OCI-LY7 (cell line): Measurements from ENCODE around the gene FASTK. TPM values are rescaled to one million over a fixed set of nuclear protein-coding genes. Genes with fewer than 3 reads are reported as not detected.

Experiments
- BruUV-seq: library from RNA; stranded (reverse); fragments of 400-500 nt; replicated peaks from 2 replicates; lab custom pipeline; 2021; lab: Mats Ljungman, UMichigan
- CTCF ChIA-PET: fragments of 300-600 bp; sonication (Branson Sonifier 250); formaldehyde crosslinking; loops from one replicate; lab custom pipeline; 2022; ENCODE audit warnings: antibody characterized with exemption; ENCODE audit not compliant: unreplicated experiment; lab: Charles Lee
- POLR2A ChIA-PET: fragments of 300-600 bp; sonication (Branson Sonifier 250); formaldehyde crosslinking; loops from one replicate; lab custom pipeline; 2022; ENCODE audit warnings: antibody characterized with exemption; lab: Charles Lee
- DNase-seq: peaks from one replicate; pipeline ENCODE4 v3.0.0-alpha.2; 2015; ENCODE audit warnings: low spot score
- H2AFZ ChIP-seq: fragments of 200-600 bp; sonication (generic), shearing (Covaris generic); 2 replicates; pipeline ENCODE4 v1.6.1; 2014; ENCODE audit warnings: mild to moderate bottlenecking, antibody characterized with exemption, low read length, moderate library complexity
- H3K27ac ChIP-seq: fragments of 200-600 bp; sonication (generic); 2 replicates; pipeline ENCODE4 v1.5.1; 2014; ENCODE audit warnings: mixed run types, low read depth, mild to moderate bottlenecking, moderate library complexity, low read length, inconsistent platforms; ENCODE audit not compliant: poor library complexity, severe bottlenecking
- H3K36me3 ChIP-seq: fragments of 200-600 bp; sonication (generic); 2 replicates; pipeline ENCODE4 v1.6.1; 2014; ENCODE audit warnings: mild to moderate bottlenecking, antibody characterized with exemption, low read length, moderate library complexity, mixed read lengths; ENCODE audit not compliant: insufficient read depth
- H3K4me1 ChIP-seq: fragments of 200-600 bp; sonication (generic); 2 replicates; pipeline ENCODE4 v1.5.1; 2014; ENCODE audit warnings: mild to moderate bottlenecking, low read length; ENCODE audit not compliant: insufficient read depth, poor library complexity, severe bottlenecking
- H3K4me2 ChIP-seq: fragments of 200-600 bp; sonication (generic); 2 replicates; pipeline ENCODE4 v1.6.1; 2014; ENCODE audit warnings: mild to moderate bottlenecking, low read length
- H3K4me3 ChIP-seq: fragments of 200-600 bp; sonication (generic); 2 replicates; pipeline ENCODE4 v1.5.1; 2014; ENCODE audit warnings: mild to moderate bottlenecking, low read depth, low read length; ENCODE audit not compliant: poor library complexity, severe bottlenecking
- H3K79me2 ChIP-seq: fragments of 200-600 bp; sonication (generic); 2 replicates; pipeline ENCODE4 v1.6.1; 2016; ENCODE audit warnings: low read depth, mild to moderate bottlenecking, low read length, moderate library complexity, mixed read lengths; ENCODE audit not compliant: insufficient read depth
- H3K9me2 ChIP-seq: fragments of 200-600 bp; sonication (generic); 2 replicates; pipeline ENCODE4 v1.6.1; 2016; ENCODE audit warnings: mild to moderate bottlenecking, low read length, mixed read lengths; ENCODE audit not compliant: insufficient read depth
- H3K9me3 ChIP-seq: fragments of 200-600 bp; sonication (generic); 2 replicates; pipeline ENCODE4 v1.6.1; 2014; ENCODE audit warnings: mild to moderate bottlenecking, mixed run types, low read length, mixed read lengths
- H4K20me1 ChIP-seq: fragments of 200-600 bp; sonication (generic); 2 replicates; pipeline ENCODE4 v1.6.1; 2014; ENCODE audit warnings: mild to moderate bottlenecking, antibody characterized with exemption, low read length, moderate library complexity, mixed read lengths; ENCODE audit not compliant: insufficient read depth
- CTCF ChIP-seq: fragments of 200-600 bp; sonication (generic); conservative IDR thresholded peaks from 2 replicates; pipeline ENCODE4 v1.5.1; 2014; ENCODE audit warnings: mild to moderate bottlenecking, antibody characterized with exemption, low read length, moderate library complexity, mixed read lengths
- EZH2phosphoT487 ChIP-seq: fragments of 200-600 bp; sonication (generic); IDR thresholded peaks from 2 replicates; pipeline ENCODE4 v1.6.1; 2018; ENCODE audit warnings: low read depth, borderline replicate concordance, mild to moderate bottlenecking, mixed run types, antibody characterized with exemption, low read length, moderate library complexity, mixed read lengths
- intact Hi-C: fragments of 100-400 bp; cut with micrococcal nuclease; formaldehyde crosslinking; loops from one replicate; pipeline ENCODE4 v1.10.0; 2022; ENCODE audit not compliant: unreplicated experiment
- total RNA-seq, 2 experiments: library from RNA; depleted of rRNA in 1 of 2; stranded (reverse); fragments of >200 nt in 1 of 2; shearing (Covaris generic) in 1 of 2; gene quantifications; 2 replicates each; pipeline ENCODE4 v1.2.3, GENCODE V29; 2014 to 2022

Gene FASTK
- total RNA-seq, 2 experiments from 2014 or later = 90.5 to 118 TPM

- no TSS peak for BruUV-seq
- ChIA-PET CTCF (interaction anchor here (0.6 kb wide), 2 partner anchors 28 to 52 kb away, joined by 3 to 5 read pairs; no protein-coding TSS in a partner anchor), POLR2A (interaction anchor here (0.9 kb wide), 2 partner anchors 24 to 32 kb away, joined by 3 read pairs; partner anchors contain the start of gene ABCB8)
- H3K9me3 ChIP-seq = no peaks in the 10 kb centered on the region
- intact Hi-C loops = no loop called here
- H3K4me1 ChIP-seq = peaks cover 33% of the 10 kb centered on the region
- peak; percentile 26 for DNase-seq
- no peaks in the 10 kb centered on the region for H3K9me2 ChIP-seq
- H3K36me3 ChIP-seq = peaks cover 22% of the 10 kb centered on the region
- H3K4me2 ChIP-seq = peak overlapping the region; percentile 98
- H3K4me3 ChIP-seq = peak overlapping the region; percentile 98
- H2AFZ ChIP-seq = peak overlapping the region; percentile 87; the same call in 1 of the 2 replicates
- peaks cover 14% of the 10 kb centered on the region; the same call in 1 of the 2 replicates for H3K79me2 ChIP-seq
- H3K27ac ChIP-seq = peak overlapping the region; percentile 70
- H4K20me1 ChIP-seq = no peaks in the 10 kb centered on the region
- TF ChIP-seq EZH2phosphoT487 (no peak), CTCF (peak; percentile 68)
These were observed 20.0 kb downstream of the FASTK start for GRCh38 chr7:151060416-151061212.

GRCh38 chr7:151060113-151060415, 20.5 kb downstream of the FASTK start:
- Histone ChIP-seq H3K4me3 (peak overlapping the region; percentile 98), H3K9me2 (no peaks in the 10 kb centered on the region), H3K9me3 (no peaks in the 10 kb centered on the region), H4K20me1 (no peaks in the 10 kb centered on the region), H3K79me2 (peaks cover 14% of the 10 kb centered on the region; the same call in 1 of the 2 replicates), H3K4me1 (peaks cover 33% of the 10 kb centered on the region), H3K36me3 (peaks cover 16% of the 10 kb centered on the region), H3K27ac (peak overlapping the region; percentile 70), H3K4me2 (peak overlapping the region; percentile 98), H2AFZ (peak overlapping the region; percentile 87; the same call in 1 of the 2 replicates)
- BruUV-seq = no TSS peak
- CTCF ChIA-PET = interaction anchor here (0.6 kb wide), 2 partner anchors 28 to 52 kb away, joined by 3 to 5 read pairs; no protein-coding TSS in a partner anchor
- no peak for DNase-seq
- TF ChIP-seq EZH2phosphoT487 (no peak), CTCF (peak; percentile 14; the same call in 1 of the 2 replicates)
- intact Hi-C loops = no loop called here
- POLR2A ChIA-PET = interaction anchor here (0.9 kb wide), 1 partner anchor 25 kb away, joined by 3 read pairs; no protein-coding TSS in a partner anchor
